ENCODE data around the gene OASL. TPM values are rescaled to one million over a fixed set of nuclear protein-coding genes. Genes with fewer than 3 reads are reported as not detected.

OASL gene
- total RNA-seq, 2 donors from 2014 or later, result 0.14 to 0.91 TPM

- H3K27me3 ChIP-seq (replicated peaks; ENCODE audit: insufficient read depth), result no peaks in the 10 kb centered on the region
- H3K4me1 ChIP-seq (replicated peaks), result no peaks in the 10 kb centered on the region
- 53% methylated on average over 10 of the region's 10 CpGs for WGBS
- H3K9me3 ChIP-seq, result no peaks in the 10 kb centered on the region
- H3K27ac ChIP-seq, result no peak overlapping the region
- DNase-seq (ENCODE audit: low spot score), result peak; percentile 27
- TF ChIP-seq POLR2A (IDR thresholded peaks at IDR 0.05) (no peak), POLR2AphosphoS5 (IDR thresholded peaks at IDR 0.05) (no peak), CTCF (IDR thresholded peaks at IDR 0.05) (peak in 3 of 4 experiments; percentile 23 to 52 (median 43))
- intact Hi-C loops (cut with DNase I), result no loop called here
- no peak overlapping the region for H3K4me3 ChIP-seq
- peaks cover 0 to 4% of the 10 kb centered on the region in 2 donors for H3K36me3 ChIP-seq
Observed at GRCh38 chr12:121009741-121010140, 29.3 kb downstream of the OASL start.

- Histone ChIP-seq H3K9me3 (no peaks in the 10 kb centered on the region), H3K27me3 (replicated peaks; ENCODE audit: insufficient read depth) (no peaks in the 10 kb centered on the region), H3K27ac (no peak overlapping the region), H3K4me3 (no peak overlapping the region), H3K4me1 (replicated peaks) (no peaks in the 10 kb centered on the region), H3K36me3 (peaks cover 0 to 15% of the 10 kb centered on the region in 2 donors)
- WGBS, result 95% methylated on average over 8 of the region's 8 CpGs
- DNase-seq (ENCODE audit: low spot score), result no peak
- TF ChIP-seq CTCF (IDR thresholded peaks at IDR 0.05) (no peak), POLR2AphosphoS5 (IDR thresholded peaks at IDR 0.05) (no peak), POLR2A (IDR thresholded peaks at IDR 0.05) (no peak)
- intact Hi-C loops (cut with DNase I), result no loop called here
Observed at GRCh38 chr12:121008347-121009098, 30.5 kb downstream of the OASL start.

GRCh38 chr12:121005346-121005815, 33.7 kb downstream of the OASL start:
- no peaks in the 10 kb centered on the region for H3K27me3 ChIP-seq (replicated peaks; ENCODE audit: insufficient read depth)
- H3K36me3 ChIP-seq, result peaks cover 0 to 15% of the 10 kb centered on the region in 2 donors
- WGBS, result 68% methylated on average over 9 of the region's 9 CpGs
- H3K9me3 ChIP-seq, result no peaks in the 10 kb centered on the region
- no peak overlapping the region for H3K4me3 ChIP-seq
- no peak for TF ChIP-seq POLR2A (IDR thresholded peaks at IDR 0.05)
- TF ChIP-seq CTCF (IDR thresholded peaks at IDR 0.05), result peak in 2 of 4 experiments; percentile 13 to 39
- no peak overlapping the region for H3K27ac ChIP-seq
- DNase-seq (ENCODE audit: low spot score), result no peak
- intact Hi-C loops (cut with DNase I), result no loop called here
- H3K4me1 ChIP-seq (replicated peaks), result no peaks in the 10 kb centered on the region

GRCh38 chr12:121004253-121004815, 34.7 kb downstream of the OASL start:
- Histone ChIP-seq H3K4me3 (no peak overlapping the region), H3K27me3 (replicated peaks; ENCODE audit: insufficient read depth) (no peaks in the 10 kb centered on the region), H3K4me1 (replicated peaks) (no peaks in the 10 kb centered on the region), H3K9me3 (no peaks in the 10 kb centered on the region), H3K36me3 (peaks cover 0 to 15% of the 10 kb centered on the region in 2 donors), H3K27ac (no peak overlapping the region)
- intact Hi-C loops (cut with DNase I), result no loop called here
- TF ChIP-seq POLR2AphosphoS5 (IDR thresholded peaks at IDR 0.05), result no peak
- no peak for TF ChIP-seq POLR2A (IDR thresholded peaks at IDR 0.05)
- TF ChIP-seq CTCF (IDR thresholded peaks at IDR 0.05), result no peak
- WGBS, result 89% methylated on average over 16 of the region's 16 CpGs
- DNase-seq (ENCODE audit: low spot score), result no peak

Measured in prostate gland (tissue), 2 donors.